Ramos (cell line): ENCODE data around the gene FGD6.
"Not testable (repeated sequence)": the region's sequence is repeated elsewhere in the genome, so short reads cannot be mapped to it uniquely, and the experiment has no call there.

ENCODE experiments used
- in situ Hi-C: fragments of 300-500 bp; cut with MboI; formaldehyde crosslinking; loops from one replicate; pipeline ENCODE4 v1.14.3; 2022; ENCODE audit warnings: low sequenced_read_pairs; ENCODE audit not compliant: unreplicated experiment

The FGD6 gene

DNA sequence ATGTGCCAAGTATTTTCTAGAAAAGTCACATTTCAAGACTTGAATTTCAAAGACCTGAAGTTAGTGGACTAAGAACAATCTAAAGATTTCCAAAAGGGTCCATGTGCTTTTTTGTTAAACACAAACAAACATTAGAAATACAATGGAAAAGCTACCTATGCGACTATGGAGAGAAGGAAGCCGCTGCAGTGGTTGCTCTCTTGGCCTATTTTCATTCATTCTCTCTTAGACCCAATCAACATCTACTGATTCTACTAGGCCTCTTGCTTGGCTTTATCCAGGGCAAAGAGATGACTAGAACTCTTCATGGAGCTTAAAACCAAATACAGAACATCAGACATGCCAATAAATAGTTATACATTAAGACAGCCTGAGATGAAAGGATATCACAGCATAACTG lies 9.9 kb downstream of the FGD6 start:
- in situ Hi-C loops, result no loop called here

GRCh38 chr12:95206916-95207315 lies 10.4 kb downstream of the FGD6 start:
- in situ Hi-C loops, result no loop called here

- in situ Hi-C loops, result no loop called here
These were observed 11.6 kb downstream of the FGD6 start for GRCh38 chr12:95205685-95206084.

DNA sequence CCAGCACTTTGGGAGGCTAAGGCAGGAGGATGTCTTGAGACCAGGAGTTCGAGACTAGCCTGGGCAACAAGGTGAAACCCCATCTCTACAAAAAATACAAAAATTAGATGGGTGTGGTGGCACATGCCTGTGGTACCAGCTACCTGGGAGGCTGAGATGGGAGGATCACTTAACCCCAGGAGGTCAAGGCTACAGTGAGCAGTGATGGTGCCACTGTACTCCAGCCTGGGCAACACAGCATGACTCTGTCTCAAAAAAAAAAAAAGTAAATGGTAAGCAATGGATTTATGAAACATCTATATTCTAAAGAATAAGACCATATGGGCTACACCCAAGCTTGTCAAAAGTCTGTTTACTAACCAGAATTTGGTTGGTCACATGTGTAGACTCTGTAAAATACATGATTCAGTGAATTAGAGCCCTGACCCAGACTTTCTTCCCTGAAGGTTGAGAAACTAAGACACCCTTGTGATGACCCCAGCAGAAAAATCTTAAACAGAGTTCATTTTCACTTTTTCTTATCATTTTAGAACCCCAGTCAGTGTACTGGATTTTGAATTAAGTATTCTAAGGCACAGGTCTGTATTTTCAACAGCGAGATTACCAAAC lies 12.1 kb downstream of the FGD6 start:
- in situ Hi-C loops, result no loop called here

DNA sequence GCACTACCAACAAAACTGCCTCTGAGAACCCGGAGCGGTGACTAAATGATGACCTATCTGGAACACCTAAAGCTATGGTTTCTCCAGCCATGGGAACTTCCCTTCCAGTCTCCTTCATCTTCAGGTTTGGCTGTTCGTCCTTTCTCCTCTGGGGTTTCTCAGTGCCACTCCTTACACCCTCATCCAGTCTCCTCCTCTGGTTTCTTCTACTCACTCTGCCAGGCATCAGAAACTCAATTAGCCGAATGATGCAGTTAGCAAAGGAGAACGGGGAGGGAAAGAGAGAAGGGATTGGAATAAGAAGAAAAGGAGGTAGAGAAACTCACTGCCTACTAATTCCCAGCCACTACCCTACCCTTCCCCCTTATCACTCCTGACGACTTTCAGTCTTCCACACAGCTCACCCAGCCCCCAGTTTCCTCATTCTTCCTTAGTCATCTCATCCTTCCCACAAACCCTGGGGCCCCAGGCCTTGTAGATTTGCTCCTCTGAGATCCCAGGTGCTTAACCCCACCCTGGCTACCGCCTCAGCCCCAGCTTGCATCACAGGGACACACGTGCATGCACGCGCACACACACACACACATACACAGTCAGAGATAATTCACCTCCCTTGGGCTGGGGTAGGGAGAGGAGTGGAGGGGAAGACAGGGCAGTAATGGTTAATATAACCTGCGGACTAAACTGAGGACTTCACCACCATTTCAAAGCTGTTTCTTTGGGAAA lies 13.0 kb downstream of the FGD6 start:
- in situ Hi-C loops, result no loop called here

GRCh38 chr12:95203487-95204030 lies 13.7 kb downstream of the FGD6 start:
- in situ Hi-C loops, result no loop called here

DNA sequence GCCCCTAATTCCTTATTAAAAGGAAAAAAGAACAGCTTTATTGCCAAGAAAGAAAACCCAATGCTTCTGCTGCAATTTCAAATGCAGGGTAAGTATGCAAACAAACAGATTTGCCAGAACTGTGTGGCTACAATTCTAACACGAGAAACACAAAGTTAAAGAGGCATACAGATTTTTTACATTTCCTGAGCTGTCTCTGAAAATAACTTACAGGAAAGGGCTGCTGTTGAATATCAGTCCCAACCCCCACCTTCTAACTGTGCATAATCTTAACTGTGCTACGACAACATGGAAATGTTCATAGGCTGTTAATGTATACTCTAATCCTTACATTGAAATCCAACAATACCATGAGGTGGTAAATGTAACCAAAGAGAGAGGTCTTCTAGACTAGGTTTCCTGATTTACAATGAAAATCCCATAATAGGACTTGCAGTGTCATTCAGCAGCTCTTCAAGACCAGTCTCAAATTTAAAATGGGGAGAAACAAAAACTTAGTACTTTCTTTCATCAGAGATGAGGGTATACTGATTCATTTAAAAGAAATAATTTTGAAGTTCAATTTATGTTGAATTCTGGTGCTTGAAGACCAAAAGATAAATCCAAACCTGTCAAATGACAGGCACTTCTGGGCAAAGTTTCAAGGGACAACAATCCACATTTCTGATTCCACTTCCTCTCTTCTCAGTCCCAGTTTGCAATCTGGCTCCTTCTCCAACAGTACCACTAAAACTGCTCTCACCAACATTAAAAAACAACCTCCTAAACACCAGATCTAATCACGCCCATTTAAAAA lies 14.4 kb downstream of the FGD6 start:
- in situ Hi-C loops, result no loop called here

- in situ Hi-C loops, result no loop called here
These were observed 16.1 kb downstream of the FGD6 start for GRCh38 chr12:95201056-95201670.

GRCh38 chr12:95200128-95200894 lies 17.0 kb downstream of the FGD6 start:
- in situ Hi-C loops, result no loop called here

GRCh38 chr12:95198914-95199313 lies 18.4 kb downstream of the FGD6 start:
- in situ Hi-C loops, result no loop called here

GRCh38 chr12:95197636-95198035 lies 19.6 kb downstream of the FGD6 start:
- in situ Hi-C loops, result no loop called here

- in situ Hi-C loops, result not testable (repeated sequence)
These were observed 20.2 kb downstream of the FGD6 start for GRCh38 chr12:95196875-95197569.

DNA sequence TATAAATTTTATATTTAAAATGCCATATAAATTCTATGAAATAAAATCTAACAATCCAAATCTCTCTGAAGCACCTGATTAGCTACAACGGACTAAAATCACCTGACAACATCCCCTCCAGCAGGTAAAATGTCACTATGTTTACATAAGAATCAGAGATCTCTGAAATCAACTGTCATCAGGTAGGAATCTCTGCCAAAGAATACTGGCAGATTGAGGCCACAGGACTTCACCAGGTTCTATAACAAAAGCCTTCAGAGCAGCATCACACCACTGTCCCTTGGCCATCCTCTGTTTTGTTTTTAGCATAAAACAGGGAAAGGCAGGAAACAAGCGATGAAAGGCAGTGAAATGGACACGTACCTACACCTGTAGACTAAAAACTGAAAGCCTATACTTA lies 22.1 kb downstream of the FGD6 start:
- in situ Hi-C loops, result no loop called here

DNA sequence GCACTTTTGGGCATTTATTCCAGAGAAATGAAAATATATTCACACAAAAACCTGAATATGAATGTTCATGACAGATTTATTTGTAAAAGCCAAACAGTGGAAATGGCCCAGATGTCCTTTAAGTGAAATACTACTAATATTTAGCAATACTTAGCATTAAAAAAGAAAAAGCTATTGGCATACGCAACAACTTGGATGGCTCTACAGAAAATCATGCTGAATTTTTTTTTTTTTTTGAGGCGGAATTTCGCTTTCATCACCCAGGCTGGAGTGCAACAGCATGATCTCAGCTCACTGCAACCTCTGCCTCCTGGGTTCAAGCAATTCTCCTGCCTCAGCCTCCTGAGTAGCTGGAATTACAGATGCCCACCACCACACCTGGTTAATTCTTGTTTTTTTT lies 24.1 kb downstream of the FGD6 start:
- in situ Hi-C loops, result no loop called here

DNA sequence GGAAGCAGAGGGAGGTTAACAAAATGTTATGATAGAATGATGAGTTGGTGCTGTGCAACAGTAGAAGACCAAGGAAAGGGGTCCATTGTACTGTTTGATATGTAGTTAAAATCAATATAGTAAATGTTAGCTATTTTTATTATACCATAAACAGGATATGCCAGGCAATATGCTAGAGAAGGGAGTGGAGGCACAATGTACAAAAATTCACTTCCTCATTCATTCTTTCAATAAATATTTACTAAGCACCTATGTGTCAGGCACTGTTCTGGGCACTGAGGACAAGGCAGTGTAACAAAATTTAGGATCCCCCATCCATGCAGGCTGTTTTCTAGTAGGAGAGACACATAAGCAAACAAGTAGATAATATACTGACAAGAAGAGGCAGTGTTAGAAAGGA lies 25.0 kb downstream of the FGD6 start:
- in situ Hi-C loops, result no loop called here

- in situ Hi-C loops, result no loop called here
These were observed 26.1 kb downstream of the FGD6 start for GRCh38 chr12:95191060-95191696.

DNA sequence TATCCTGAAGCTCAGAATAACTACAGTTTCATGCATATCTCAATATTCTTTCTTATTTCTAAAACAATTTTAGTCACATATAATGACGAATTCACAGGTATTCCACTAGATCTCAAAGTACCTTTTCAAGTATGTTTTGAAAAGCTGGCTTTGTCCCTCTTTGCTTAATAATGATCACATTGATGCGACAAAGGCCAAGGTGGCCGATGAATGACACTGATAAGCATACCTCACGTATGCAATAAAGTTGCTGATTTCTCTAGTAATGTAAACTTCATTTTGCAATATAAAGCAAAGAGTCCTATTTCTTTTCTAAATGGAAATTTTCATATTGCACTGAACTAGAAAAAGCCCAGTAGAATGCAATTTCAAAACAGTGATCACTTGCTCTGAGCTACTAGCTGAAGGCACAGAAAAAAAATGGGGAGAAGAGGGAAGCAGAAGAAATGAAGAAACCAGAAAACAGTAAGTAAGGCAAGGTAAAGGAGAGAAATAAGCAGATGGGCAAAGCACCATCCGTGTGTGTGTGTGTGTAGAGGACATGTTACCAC lies 29.3 kb downstream of the FGD6 start:
- in situ Hi-C loops, result no loop called here

- in situ Hi-C loops, result no loop called here
These were observed 31.4 kb downstream of the FGD6 start for GRCh38 chr12:95185854-95186253.

GRCh38 chr12:95185072-95185471 lies 32.2 kb downstream of the FGD6 start:
- in situ Hi-C loops, result no loop called here
